Neural cell (in vitro differentiated cells): ENCODE data around the gene NUDT3.

ENCODE experiments used
- EP300 ChIP-seq: fragments of 450-650 bp; conservative IDR thresholded peaks from 2 replicates; pipeline ENCODE4 v1.6.1; 2014; ENCODE audit warnings: antibody characterized with exemption, mild to moderate bottlenecking, moderate library complexity; ENCODE audit not compliant: poor library complexity, severe bottlenecking
- RAD21 ChIP-seq: fragments of 450-650 bp; conservative IDR thresholded peaks from 2 replicates; pipeline ENCODE4 v1.6.1; 2014; ENCODE audit warnings: antibody characterized with exemption, mild to moderate bottlenecking, moderate library complexity
- REST ChIP-seq: IDR thresholded peaks from 2 replicates; pipeline ENCODE4 v1.6.1; 2012; ENCODE audit warnings: borderline replicate concordance
- TAF1 ChIP-seq: IDR thresholded peaks from 2 replicates; pipeline ENCODE4 v1.6.1; 2012; ENCODE audit warnings: low read depth
- TF ChIP-seq, protein P1 (sequence below): fragments of 450-650 bp; IDR thresholded peaks from 2 replicates; pipeline ENCODE4 v1.5.1; 2014; ENCODE audit warnings: antibody characterized with exemption, mild to moderate bottlenecking, moderate library complexity; ENCODE audit not compliant: poor library complexity, severe bottlenecking

GRCh38 chr6:34381081-34381480 is 11.4 kb downstream of the NUDT3 start:
- TF ChIP-seq, protein P1, sequence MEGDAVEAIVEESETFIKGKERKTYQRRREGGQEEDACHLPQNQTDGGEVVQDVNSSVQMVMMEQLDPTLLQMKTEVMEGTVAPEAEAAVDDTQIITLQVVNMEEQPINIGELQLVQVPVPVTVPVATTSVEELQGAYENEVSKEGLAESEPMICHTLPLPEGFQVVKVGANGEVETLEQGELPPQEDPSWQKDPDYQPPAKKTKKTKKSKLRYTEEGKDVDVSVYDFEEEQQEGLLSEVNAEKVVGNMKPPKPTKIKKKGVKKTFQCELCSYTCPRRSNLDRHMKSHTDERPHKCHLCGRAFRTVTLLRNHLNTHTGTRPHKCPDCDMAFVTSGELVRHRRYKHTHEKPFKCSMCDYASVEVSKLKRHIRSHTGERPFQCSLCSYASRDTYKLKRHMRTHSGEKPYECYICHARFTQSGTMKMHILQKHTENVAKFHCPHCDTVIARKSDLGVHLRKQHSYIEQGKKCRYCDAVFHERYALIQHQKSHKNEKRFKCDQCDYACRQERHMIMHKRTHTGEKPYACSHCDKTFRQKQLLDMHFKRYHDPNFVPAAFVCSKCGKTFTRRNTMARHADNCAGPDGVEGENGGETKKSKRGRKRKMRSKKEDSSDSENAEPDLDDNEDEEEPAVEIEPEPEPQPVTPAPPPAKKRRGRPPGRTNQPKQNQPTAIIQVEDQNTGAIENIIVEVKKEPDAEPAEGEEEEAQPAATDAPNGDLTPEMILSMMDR = no peak
- TF ChIP-seq REST (no peak), RAD21 (no peak), TAF1 (no peak), EP300 (no peak)
